GM23338 (cell line): ENCODE data around the gene SNX22. TPM values are rescaled to one million over a fixed set of nuclear protein-coding genes. Genes with fewer than 3 reads are reported as not detected.

Experiments used
- ATAC-seq: fragments of 200-7000 bp; cut with Tn5 transposase; 3 replicates; pipeline ENCODE4 v1.9.1; 2020
- DNase-seq: peaks from one replicate; pipeline ENCODE4 v3.0.0-alpha.2; 2015; ENCODE audit warnings: low spot score
- H2AFZ ChIP-seq: fragments of 200-600 bp; sonication (generic); 2 replicates; pipeline ENCODE4 v1.8.0; 2016; ENCODE audit warnings: antibody characterized with exemption, mild to moderate bottlenecking, moderate library complexity
- H3F3A ChIP-seq: fragments of 200-600 bp; sonication (generic); replicated peaks from 2 replicates; pipeline ENCODE4 v1.8.0; 2017; ENCODE audit warnings: antibody characterized with exemption, mixed run types, low read depth
- H3K27ac ChIP-seq: fragments of 200-600 bp; sonication (generic); 2 replicates; pipeline ENCODE4 v1.6.1; 2016; ENCODE audit warnings: low read depth
- H3K27me3 ChIP-seq: fragments of 200-600 bp; sonication (generic); 2 replicates; pipeline ENCODE4 v1.8.0; 2016; ENCODE audit warnings: mild to moderate bottlenecking, mixed run types, moderate library complexity; ENCODE audit not compliant: insufficient read depth
- H3K36me3 ChIP-seq: fragments of 200-600 bp; sonication (generic); 2 replicates; pipeline ENCODE4 v1.8.0; 2016; ENCODE audit warnings: mild to moderate bottlenecking; ENCODE audit not compliant: insufficient read depth
- H3K4me1 ChIP-seq: fragments of 200-600 bp; sonication (generic); 2 replicates; pipeline ENCODE4 v1.8.0; 2016; ENCODE audit warnings: mild to moderate bottlenecking, moderate library complexity; ENCODE audit not compliant: insufficient read depth
- H3K4me2 ChIP-seq: fragments of 200-600 bp; sonication (generic); 2 replicates; pipeline ENCODE4 v1.7.1; 2017; ENCODE audit warnings: mixed run types
- H3K4me3 ChIP-seq: fragments of 200-600 bp; sonication (generic); 2 replicates; pipeline ENCODE4 v1.6.1; 2016; ENCODE audit warnings: mixed run types
- H3K79me2 ChIP-seq: fragments of 200-600 bp; sonication (generic); replicated peaks from 2 replicates; pipeline ENCODE4 v1.8.0; 2017; ENCODE audit warnings: mild to moderate bottlenecking; ENCODE audit not compliant: insufficient read depth
- H3K9me2 ChIP-seq: fragments of 200-600 bp; sonication (generic); 2 replicates; pipeline ENCODE4 v1.8.0; 2017; ENCODE audit not compliant: insufficient read depth
- H4K20me1 ChIP-seq: fragments of 200-600 bp; sonication (generic); replicated peaks from 2 replicates; pipeline ENCODE4 v1.8.0; 2017; ENCODE audit warnings: mild to moderate bottlenecking; ENCODE audit not compliant: insufficient read depth
- H3K27ac Mint-ChIP-seq: 2 replicates; pipeline ENCODE4 v1.8.0; 2020; ENCODE audit warnings: inconsistent platforms, mild to moderate bottlenecking, moderate library complexity, mixed read lengths
- H3K27me3 Mint-ChIP-seq: 3 replicates; pipeline ENCODE4 v1.8.0; 2022; ENCODE audit warnings: low read depth, mild to moderate bottlenecking, moderate library complexity, mixed read lengths, inconsistent platforms; ENCODE audit not compliant: insufficient read depth, poor library complexity
- H3K36me3 Mint-ChIP-seq: 3 replicates; pipeline ENCODE4 v1.8.0; 2021; ENCODE audit warnings: low read depth, mild to moderate bottlenecking, inconsistent platforms, moderate library complexity, mixed read lengths
- H3K4me1 Mint-ChIP-seq: 3 replicates; pipeline ENCODE4 v1.8.0; 2020; ENCODE audit warnings: mild to moderate bottlenecking, inconsistent platforms, mixed read lengths
- H3K4me3 Mint-ChIP-seq: 3 replicates; pipeline ENCODE4 v1.8.0; 2021; ENCODE audit warnings: moderate library complexity, mild to moderate bottlenecking, inconsistent platforms, mixed read lengths
- H3K9me3 Mint-ChIP-seq: 3 replicates; pipeline ENCODE4 v1.8.0; 2020; ENCODE audit warnings: moderate library complexity, mild to moderate bottlenecking, inconsistent platforms, mixed read lengths
- CREB1 ChIP-seq: fragments of 250-450 bp; sonication (Bioruptor Pico); IDR thresholded peaks from 2 replicates; pipeline ENCODE4 v1.5.0; 2020; ENCODE audit warnings: low read depth, mild to moderate bottlenecking, moderate library complexity
- ETS1 ChIP-seq: IDR thresholded peaks from 2 replicates; pipeline ENCODE4 v1.6.1; 2016; ENCODE audit warnings: antibody characterized with exemption
- EZH2phosphoT487 ChIP-seq: fragments of 200-600 bp; sonication (generic); IDR thresholded peaks from one replicate; pipeline ENCODE4 v1.8.1; 2018; ENCODE audit warnings: antibody characterized with exemption; ENCODE audit not compliant: unreplicated experiment
- NANOG ChIP-seq: IDR thresholded peaks from 2 replicates; pipeline ENCODE4 v1.6.1; 2016; ENCODE audit warnings: antibody characterized with exemption, borderline replicate concordance
- POLR2AphosphoS5 ChIP-seq: IDR thresholded peaks from 2 replicates; pipeline ENCODE4 v1.6.1; 2016; ENCODE audit warnings: antibody characterized with exemption, low read depth
- ZNF331 ChIP-seq: fragments of 250-450 bp; sonication (Bioruptor Pico); IDR thresholded peaks from 2 replicates; pipeline ENCODE4 v1.5.0; 2020; ENCODE audit warnings: low read depth, mild to moderate bottlenecking, moderate library complexity
- polyA plus RNA-seq: library from polyadenylated mRNA; unstranded; fragments of >200 nt; fragmentation: Nextera tagmentation; extraction: Ambion mirVana; gene quantifications from 2 replicates; pipeline ENCODE4 v1.2.1, GENCODE V29; 2016
- total RNA-seq: library from RNA; depleted of rRNA; stranded (reverse); fragments of >200 nt; shearing (Covaris generic); gene quantifications from 2 replicates; pipeline ENCODE4 v1.2.3, GENCODE V29; 2014
- TF ChIP-seq, protein P1 (sequence below): IDR thresholded peaks from one replicate; pipeline ENCODE4 v1.6.1; 2018; ENCODE audit warnings: antibody characterized with exemption; ENCODE audit not compliant: unreplicated experiment

The SNX22 gene
- total and polyA plus RNA-seq, 2 experiments from 2014 or later, result 3.7 to 5.7 TPM

GRCh38 chr15:64112073-64112772, 39.3 kb upstream of the SNX22 start (continued):
- no peak for TF ChIP-seq CREB1
- TF ChIP-seq ZNF331 (CRISPR knock-in tag), result no peak
- no peak for TF ChIP-seq NANOG
- no peak for TF ChIP-seq POLR2AphosphoS5
- TF ChIP-seq, protein P1, sequence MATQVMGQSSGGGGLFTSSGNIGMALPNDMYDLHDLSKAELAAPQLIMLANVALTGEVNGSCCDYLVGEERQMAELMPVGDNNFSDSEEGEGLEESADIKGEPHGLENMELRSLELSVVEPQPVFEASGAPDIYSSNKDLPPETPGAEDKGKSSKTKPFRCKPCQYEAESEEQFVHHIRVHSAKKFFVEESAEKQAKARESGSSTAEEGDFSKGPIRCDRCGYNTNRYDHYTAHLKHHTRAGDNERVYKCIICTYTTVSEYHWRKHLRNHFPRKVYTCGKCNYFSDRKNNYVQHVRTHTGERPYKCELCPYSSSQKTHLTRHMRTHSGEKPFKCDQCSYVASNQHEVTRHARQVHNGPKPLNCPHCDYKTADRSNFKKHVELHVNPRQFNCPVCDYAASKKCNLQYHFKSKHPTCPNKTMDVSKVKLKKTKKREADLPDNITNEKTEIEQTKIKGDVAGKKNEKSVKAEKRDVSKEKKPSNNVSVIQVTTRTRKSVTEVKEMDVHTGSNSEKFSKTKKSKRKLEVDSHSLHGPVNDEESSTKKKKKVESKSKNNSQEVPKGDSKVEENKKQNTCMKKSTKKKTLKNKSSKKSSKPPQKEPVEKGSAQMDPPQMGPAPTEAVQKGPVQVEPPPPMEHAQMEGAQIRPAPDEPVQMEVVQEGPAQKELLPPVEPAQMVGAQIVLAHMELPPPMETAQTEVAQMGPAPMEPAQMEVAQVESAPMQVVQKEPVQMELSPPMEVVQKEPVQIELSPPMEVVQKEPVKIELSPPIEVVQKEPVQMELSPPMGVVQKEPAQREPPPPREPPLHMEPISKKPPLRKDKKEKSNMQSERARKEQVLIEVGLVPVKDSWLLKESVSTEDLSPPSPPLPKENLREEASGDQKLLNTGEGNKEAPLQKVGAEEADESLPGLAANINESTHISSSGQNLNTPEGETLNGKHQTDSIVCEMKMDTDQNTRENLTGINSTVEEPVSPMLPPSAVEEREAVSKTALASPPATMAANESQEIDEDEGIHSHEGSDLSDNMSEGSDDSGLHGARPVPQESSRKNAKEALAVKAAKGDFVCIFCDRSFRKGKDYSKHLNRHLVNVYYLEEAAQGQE, result no peak

DNA sequence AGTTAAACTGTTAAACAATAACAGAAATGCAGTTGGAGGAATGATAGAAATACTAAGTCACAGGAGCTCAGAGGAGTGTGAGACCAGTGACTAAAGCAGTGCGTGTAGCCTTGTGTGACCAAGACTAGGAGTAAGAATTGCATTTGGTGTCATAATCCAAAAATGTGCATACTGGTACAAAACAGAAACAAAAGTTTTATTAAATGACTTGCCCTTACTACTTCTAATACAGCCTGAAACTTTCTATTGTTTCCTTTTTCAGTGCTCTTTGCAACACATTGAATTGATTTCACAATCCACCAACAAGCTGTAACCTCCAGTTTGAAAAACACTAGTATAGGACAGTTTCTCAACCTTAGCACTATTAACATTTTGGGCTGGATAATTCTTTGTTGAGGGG, 38.6 kb upstream of the SNX22 start:
- no peaks in the 10 kb centered on the region for H3K27me3 ChIP-seq
- H3K4me3 ChIP-seq, result no peak overlapping the region
- peaks cover 10% of the 10 kb centered on the region; the same call in 1 of the 2 replicates for H3K79me2 ChIP-seq
- Mint-ChIP-seq H3K4me3 (no peak overlapping the region), H3K27ac (no peak overlapping the region), H3K9me3 (no peaks in the 10 kb centered on the region), H3K36me3 (peaks cover 19% of the 10 kb centered on the region; the same call in 2 of the 3 replicates), H3K4me1 (peaks cover 9% of the 10 kb centered on the region; the same call in 2 of the 3 replicates), H3K27me3 (peaks cover 2% of the 10 kb centered on the region)
- no peaks in the 10 kb centered on the region for H3K4me1 ChIP-seq
- no peak for TF ChIP-seq ETS1
- TF ChIP-seq, protein P1, result no peak
- no peak for TF ChIP-seq EZH2phosphoT487
- no peak for TF ChIP-seq CREB1
- H3K27ac ChIP-seq, result no peak overlapping the region
- DNase-seq (no peak), ATAC-seq (no peak)
- H2AFZ ChIP-seq, result no peak overlapping the region
- no peak overlapping the region for H3K4me2 ChIP-seq
- no peaks in the 10 kb centered on the region; the same call in 1 of the 2 replicates for H4K20me1 ChIP-seq
- no peaks in the 10 kb centered on the region for H3F3A ChIP-seq
- no peaks in the 10 kb centered on the region for H3K9me2 ChIP-seq
- H3K36me3 ChIP-seq, result 0 out of 2 replicates have a peak, but pooled peaks cover 1% of the 10 kb centered on the region
